GM19395 (cell line): ENCODE measurements around the gene LETM1.

ENCODE experiments used
- ATAC-seq: cut with Tn5 transposase; IDR thresholded peaks from one replicate; pipeline ENCODE4 v1.9.1; 2021; ENCODE audit warnings: mild to moderate bottlenecking, moderate library complexity; ENCODE audit not compliant: unreplicated experiment

LETM1 gene

DNA sequence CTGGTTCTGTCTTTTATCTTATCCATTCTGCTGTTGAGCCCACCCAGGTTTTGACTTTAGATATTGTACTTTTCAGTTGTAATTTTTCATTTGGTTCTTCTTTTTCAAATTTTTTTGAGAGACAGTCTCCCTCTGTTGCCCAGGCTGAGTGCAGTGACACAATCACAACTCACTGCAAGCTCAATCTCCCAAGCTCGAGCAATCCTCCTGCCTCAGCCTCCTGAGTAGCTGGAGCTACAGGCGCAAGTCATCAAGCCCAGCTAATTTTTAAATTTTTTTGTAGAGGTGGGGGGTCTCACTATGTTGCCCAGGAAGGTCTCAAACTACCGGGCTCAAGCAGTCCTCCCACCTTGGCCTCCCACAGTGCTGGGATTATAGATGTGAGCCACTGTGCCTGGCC, 25.7 kb downstream of the LETM1 start:
- ATAC-seq: no peak

- ATAC-seq: no peak
Measured at GRCh38 chr4:1826531-1827350, 29.2 kb downstream of the LETM1 start.

GRCh38 chr4:1825326-1825725, 30.6 kb downstream of the LETM1 start:
- ATAC-seq: no peak

- ATAC-seq: no peak
Measured at GRCh38 chr4:1824746-1825145, 31.2 kb downstream of the LETM1 start.

DNA sequence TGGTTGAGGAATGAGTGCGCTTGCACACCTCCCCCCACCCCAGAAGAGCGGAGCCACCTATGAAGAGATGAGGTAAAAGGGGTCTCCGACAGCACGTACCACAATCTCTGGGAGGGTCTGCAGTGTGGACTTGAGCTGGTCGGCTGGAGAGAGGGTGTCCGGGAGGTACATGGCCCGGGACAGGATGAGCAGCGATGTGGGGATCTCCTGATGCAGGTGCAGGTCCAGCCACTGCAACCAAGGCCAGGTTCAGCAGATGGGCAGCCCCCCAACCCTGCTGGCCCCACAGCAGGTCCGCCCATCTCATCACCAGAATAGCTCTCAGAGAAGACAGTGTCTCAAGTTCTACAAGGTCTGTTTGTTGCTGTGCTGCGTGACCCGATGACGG, 32.4 kb downstream of the LETM1 start:
- no peak for ATAC-seq

- ATAC-seq: no peak
Measured at GRCh38 chr4:1822568-1823544, 33.1 kb downstream of the LETM1 start.

GRCh38 chr4:1821679-1822567, 34.0 kb downstream of the LETM1 start:
- no peak for ATAC-seq

DNA sequence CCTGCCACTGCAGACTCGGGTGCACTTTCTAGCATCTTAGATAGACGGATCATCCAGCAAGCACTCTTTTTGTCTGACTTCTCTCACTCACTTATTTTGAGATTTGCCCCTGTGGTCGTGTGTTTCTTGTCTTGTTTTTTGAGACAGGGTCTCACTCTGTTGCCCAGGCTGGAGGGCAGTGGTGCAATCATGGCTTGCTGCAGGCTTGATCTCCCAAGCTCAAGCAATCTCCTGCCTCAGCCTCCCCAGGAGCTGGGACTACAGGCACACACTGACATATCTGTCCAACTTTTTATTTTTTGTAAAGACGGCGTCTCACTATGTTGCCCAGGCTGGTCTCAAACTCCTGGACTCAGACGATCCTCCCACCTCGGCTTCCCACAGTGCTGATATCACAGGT, 36.1 kb downstream of the LETM1 start:
- no peak for ATAC-seq

- ATAC-seq: no peak
Measured at GRCh38 chr4:1819284-1819683, 36.7 kb downstream of the LETM1 start.

DNA sequence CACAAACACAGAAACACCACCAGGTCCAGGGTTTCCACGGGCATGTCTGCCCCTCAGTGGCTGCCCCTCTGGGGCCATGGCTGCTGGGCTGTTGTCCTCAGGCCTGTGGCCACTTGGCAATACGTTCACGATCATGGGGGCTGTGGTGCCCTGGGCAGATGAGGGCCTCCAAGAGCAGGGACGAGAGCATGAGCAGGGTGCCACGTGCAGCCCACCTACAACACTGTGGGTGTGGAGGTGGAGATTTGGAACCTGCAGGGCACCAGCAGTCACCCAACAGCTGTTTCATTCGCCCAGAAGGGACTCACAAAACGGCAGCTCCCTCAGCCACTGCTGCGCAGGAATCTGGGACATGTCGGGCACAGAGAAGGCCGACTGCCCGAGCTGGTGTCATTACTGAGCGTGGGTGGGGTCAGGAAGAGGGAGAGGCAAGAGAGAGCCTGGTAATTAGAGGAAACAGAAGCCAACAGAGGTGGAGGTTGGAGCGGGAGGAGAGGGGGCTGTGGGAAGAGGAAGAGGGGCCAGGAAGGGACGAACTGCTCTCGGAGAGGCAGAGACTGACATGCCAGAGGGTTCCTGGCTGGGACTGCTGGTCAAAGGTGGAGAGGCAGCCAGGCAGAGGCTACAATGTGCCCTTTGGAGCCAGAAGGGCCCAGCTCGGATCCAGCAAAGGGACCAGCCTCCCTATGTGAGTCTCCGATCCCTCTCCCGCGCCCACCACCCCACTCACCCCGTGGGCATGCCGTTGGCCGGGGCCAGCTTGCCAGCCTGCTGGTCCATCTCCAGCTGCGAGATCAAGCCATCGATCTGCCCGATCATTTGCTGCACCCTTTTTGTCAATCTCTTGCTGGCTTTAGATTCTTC, 39.7 kb downstream of the LETM1 start:
- no peak for ATAC-seq

- no peak for ATAC-seq
Measured at GRCh38 chr4:1815096-1815996, 40.6 kb downstream of the LETM1 start.

DNA sequence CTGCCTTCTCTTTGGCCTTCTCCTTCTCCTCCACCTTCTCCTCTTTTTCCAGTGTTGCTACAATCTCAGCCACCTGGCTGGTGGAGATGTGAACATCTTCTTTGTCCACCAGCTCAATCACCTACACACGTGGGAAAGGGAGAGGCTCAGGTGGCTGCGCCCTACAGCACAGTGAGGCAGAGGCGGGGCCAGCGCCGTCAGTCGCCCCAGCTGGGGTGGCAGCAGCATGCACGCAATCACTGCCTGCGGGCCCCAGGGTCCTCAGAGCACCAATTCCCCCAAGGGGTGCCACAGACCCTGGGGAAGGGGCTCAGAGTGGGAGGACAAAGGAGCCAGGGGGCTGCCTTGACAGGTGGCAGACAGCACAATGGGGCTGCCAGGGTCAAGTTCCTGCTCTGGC, 41.5 kb downstream of the LETM1 start:
- ATAC-seq: no peak

- ATAC-seq: no peak
Measured at GRCh38 chr4:1813915-1814314, 42.0 kb downstream of the LETM1 start.

DNA sequence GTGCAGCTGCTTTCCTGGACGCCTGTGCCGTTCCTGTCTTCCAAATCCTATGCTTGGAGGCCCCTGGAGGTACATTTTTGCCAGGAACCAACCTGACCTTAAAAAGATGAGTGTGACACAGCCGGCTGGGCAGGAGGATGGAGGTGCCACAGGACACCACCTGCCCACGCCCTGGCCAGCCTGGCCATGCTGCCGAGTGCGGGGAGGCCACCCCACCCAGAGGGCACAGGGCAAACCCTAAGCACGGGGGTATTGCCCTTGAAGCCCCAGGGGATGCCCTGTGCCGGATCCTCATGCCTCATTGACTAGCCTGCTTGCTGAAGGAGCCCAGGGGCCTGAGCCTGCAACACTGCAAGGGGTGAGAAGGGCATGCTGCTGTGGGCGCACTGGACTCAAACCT, 42.7 kb downstream of the LETM1 start:
- no peak for ATAC-seq

- no peak for ATAC-seq
Measured at GRCh38 chr4:1812720-1813119, 43.2 kb downstream of the LETM1 start.

DNA sequence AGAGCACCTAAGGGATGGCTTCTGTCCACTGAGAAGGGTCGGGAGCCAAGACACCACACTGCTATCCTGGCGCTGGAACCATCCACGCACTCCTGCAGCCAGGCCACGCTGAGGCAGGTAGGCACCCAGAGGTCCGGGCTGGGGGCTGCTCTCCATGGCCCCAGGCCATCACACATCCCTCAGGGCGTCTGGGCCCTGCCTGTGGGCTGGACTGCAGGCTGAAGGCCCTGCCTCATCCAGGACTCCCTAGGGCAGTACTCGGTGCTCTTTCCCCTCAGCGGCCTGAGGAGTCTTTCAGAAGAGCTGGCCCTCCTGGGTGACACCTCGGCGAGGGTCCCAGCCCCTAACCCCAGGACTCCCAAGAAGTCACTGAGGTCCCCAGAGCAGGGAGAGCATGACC, 45.2 kb downstream of the LETM1 start:
- ATAC-seq: no peak

DNA sequence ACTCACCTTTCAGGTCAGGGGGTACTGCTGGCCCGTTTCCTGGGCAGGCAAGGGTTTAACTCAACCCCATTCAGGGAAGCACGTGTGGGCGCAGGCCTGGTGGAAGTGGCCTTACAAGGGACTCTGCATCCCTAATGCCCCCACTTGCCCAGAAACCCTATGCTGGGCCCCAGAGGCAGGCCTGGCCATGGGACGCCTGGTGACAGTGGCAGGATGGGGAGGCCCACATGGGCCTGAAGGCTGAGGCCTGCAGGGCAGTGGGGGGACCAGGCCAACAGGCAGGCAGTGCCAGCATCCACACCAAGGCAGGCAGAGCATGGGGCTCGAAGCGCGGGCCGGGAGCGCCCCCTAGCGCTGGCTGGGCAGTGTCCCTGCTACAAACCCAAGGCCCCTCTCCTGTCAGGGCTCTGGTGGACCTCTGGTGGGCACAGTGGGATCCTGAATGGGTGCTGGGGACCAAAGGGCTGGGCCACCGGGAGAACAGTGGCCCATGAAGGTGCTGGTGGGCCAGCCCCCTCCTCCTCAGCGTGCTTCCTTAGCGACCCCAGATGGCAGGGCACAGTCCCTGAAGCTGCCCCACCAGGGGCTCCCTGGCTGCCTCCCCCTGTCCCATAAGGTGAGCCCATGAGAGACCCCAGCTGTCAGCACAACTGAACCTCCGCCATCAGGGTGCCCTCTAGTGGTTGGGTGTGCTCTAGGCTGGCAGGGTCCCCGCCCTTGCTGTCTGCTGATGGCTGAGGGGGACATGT, 46.0 kb downstream of the LETM1 start:
- no peak for ATAC-seq
